GM12864 (cell line): ENCODE results near the gene NVL.

Experiments used
- DNase-seq: peaks from one replicate; pipeline ENCODE4 v3.0.0-alpha.2; 2011; ENCODE audit warnings: low read depth
- H3K4me3 ChIP-seq: 2 replicates; pipeline ENCODE4 v1.5.1; 2011; ENCODE audit warnings: mild to moderate bottlenecking, low read depth, low read length, control low read depth
- TF ChIP-seq, protein P1 (sequence below): IDR thresholded peaks from 2 replicates; pipeline ENCODE4 v1.5.1; 2011; ENCODE audit warnings: low read depth, mild to moderate bottlenecking, moderate library complexity, low read length, control low read depth, inconsistent platforms; ENCODE audit errors: missing control alignments

NVL gene

DNA sequence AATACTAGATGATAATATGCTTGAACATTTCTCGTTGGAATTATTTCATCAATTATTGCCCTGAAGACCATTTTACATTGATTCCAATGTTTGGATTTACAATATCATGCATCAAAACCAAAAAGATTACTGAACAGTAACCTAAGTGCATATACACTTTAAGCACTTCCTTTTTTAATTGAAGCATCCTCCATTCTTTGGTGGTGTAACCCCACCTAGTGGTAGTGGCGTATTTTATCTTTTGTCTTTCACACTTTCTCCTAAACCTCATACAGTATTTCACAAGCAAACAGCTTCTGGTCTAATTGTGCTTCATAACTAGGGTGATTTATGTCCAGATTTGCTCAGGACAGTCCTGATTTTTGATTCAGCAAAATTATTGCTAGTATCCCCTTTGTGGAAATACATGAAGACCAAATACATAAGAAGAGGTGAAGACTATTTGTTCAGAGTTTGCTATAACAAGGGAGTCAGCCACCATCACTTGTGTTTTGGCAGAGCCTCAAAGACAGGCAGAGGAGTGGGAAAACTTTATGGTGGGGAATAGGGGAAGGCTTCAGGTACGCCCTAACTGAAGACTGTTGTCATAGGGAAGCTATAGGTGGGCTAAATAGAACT lies 3.4 kb upstream of the NVL start:
- TF ChIP-seq, protein P1, sequence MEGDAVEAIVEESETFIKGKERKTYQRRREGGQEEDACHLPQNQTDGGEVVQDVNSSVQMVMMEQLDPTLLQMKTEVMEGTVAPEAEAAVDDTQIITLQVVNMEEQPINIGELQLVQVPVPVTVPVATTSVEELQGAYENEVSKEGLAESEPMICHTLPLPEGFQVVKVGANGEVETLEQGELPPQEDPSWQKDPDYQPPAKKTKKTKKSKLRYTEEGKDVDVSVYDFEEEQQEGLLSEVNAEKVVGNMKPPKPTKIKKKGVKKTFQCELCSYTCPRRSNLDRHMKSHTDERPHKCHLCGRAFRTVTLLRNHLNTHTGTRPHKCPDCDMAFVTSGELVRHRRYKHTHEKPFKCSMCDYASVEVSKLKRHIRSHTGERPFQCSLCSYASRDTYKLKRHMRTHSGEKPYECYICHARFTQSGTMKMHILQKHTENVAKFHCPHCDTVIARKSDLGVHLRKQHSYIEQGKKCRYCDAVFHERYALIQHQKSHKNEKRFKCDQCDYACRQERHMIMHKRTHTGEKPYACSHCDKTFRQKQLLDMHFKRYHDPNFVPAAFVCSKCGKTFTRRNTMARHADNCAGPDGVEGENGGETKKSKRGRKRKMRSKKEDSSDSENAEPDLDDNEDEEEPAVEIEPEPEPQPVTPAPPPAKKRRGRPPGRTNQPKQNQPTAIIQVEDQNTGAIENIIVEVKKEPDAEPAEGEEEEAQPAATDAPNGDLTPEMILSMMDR, result peak; percentile 62
- H3K4me3 ChIP-seq, result no peak overlapping the region
- peak; percentile 42 for DNase-seq

DNA sequence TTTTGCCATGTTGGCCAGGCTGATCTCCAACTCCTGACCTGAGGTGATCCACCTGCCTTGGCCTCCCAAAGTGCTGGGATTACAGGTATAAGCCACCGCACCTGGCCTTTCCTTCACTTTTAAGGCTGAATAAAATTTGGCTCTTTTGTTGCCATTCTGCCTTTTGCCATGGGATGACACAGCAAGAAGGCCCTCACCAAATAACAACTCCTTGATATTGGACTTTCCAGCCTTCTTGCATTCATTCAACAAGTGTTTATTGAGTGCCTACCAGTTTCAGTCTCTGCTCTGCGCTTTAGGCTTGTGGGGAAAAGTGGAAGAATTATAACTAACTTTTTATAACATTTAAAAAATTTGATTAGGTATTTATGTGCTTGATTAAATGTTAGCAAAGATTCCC lies 1.9 kb upstream of the NVL start:
- no peak overlapping the region for H3K4me3 ChIP-seq
- TF ChIP-seq, protein P1, result no peak
- no peak for DNase-seq

DNA sequence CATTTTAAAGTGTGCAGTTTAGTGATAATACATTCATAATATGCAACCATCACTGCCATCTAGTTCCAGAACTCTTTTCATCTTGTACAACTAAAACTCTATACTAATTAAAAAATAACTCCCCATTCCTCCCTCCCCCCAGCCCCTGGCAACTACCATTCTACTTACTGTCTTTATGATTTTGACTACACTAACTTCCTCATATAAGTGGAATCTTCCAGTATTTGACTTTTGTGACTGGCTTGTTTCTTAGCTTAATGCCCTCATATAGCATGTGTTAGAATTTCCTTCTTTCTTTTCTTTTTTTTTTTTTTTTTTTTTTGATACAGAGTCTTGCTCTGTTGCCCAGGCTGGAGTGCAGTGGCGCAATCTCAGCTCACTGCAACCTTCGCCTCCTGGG lies 1.4 kb upstream of the NVL start:
- no peak overlapping the region for H3K4me3 ChIP-seq
- no peak for DNase-seq
- TF ChIP-seq, protein P1, result no peak

DNA sequence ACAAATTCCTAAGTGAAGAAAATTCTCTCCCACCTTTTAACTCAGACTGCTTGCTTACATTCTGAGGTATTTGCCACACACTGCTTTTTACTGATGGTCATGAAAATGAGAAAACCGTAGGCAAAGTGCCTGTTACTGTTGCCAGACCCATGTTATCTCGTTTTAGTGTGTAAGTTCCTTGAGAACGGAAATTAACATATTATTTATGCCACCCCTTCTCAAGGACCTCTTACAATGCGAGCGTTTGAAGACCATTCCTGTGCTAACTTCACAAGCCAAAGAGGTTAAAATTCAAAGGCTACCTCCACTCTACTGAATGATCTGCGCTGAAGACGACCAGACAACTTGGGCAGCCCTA lies 509 bp downstream of the NVL start:
- peak overlapping the region; percentile 87 for H3K4me3 ChIP-seq
- DNase-seq, result no peak
- TF ChIP-seq, protein P1, result no peak

DNA sequence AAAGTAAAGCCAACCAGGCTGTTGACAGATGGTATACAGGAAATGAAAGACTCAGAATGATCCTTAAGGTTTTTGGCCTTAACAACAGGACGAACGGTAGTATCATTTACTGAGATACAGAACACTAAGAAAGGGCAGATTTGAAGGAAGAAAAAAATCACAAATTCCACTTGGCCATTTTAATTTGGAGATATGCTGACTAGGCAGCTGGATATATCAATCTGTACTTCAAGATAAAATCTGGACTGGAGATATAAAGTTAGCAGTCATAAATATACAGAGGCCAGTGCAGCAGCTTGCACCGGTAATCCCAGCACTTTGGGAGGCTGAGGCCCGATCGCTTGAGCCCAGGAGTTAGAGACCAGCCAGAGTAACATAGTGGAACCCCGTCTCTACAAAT lies 1.3 kb downstream of the NVL start:
- DNase-seq, result no peak
- peak overlapping the region; percentile 87; the same call in 1 of the 2 replicates for H3K4me3 ChIP-seq
- TF ChIP-seq, protein P1, result no peak

DNA sequence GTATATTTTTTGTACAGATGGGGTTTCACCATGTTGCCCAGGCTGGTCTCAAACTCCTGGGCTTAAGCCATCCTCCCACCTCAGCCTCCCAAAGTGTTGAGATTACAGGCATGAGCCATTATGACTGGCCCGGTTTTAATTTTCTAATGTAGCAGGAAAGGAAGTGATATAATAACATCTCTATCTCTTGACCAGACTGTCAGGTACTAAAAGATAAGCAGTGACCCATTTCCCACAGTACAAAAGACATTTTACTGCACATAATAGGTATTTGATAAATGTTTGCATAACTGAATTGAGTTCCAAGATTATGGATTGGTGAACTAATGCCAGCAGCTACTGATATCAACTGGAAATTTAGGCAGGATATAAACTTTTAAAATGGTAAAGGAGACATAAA lies 4.0 kb downstream of the NVL start:
- no peak overlapping the region for H3K4me3 ChIP-seq
- TF ChIP-seq, protein P1, result no peak
- no peak for DNase-seq

DNA sequence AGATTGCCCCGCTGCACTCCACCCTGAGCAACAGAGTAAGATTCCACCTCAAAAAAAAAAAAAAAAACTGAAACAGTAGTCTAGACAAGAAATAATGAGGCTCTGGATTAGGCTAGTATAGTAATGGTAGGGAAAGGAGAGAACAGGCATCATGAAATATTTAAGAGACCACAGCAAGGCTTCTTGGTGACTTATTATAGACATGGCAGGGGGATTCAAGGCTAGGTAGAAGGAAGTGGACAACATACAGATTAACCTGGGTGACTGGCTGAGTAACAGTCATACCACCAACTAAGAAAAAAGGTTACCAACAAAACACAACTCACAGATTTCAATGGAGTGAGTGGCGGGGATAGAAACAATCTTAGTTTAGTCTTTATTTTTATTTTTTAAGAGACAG lies 8.3 kb downstream of the NVL start:
- TF ChIP-seq, protein P1, result no peak
- H3K4me3 ChIP-seq, result no peak overlapping the region
- no peak for DNase-seq
